Lung (tissue), 12 donors: ENCODE measurements around the gene FHL1. TPM values are rescaled to one million over a fixed set of nuclear protein-coding genes. Genes with fewer than 3 reads are reported as not detected.

Experiments
- ATAC-seq: fragments of 200-7000 bp; cut with Tn5 transposase; one replicate; pipeline ENCODE4 v1.9.1; 2020; ENCODE audit warnings: moderate number of reproducible peaks; ENCODE audit not compliant: insufficient read depth, low FRiP score
- DNase-seq, 3 donors: peaks; one replicate each; pipeline ENCODE4 v3.0.0-alpha.2; 2013 to 2017
- H3K27ac ChIP-seq, 2 donors: one replicate each; pipeline ENCODE4 v1.5.1; 2013; ENCODE audit warnings: mild to moderate bottlenecking in 2 of 2, moderate library complexity in 2 of 2, control low read depth in 1 of 2, inconsistent platforms in 1 of 2, low read depth in 1 of 2, low read length in 1 of 2
- H3K27me3 ChIP-seq, 3 donors: one replicate each; pipeline ENCODE4 v1.5.1; 2013; ENCODE audit warnings: low read length in 2 of 3; ENCODE audit not compliant: control insufficient read depth in 3 of 3, insufficient read depth in 3 of 3
- H3K36me3 ChIP-seq, 4 donors: one replicate each; pipeline ENCODE4 v1.5.1; 2013; ENCODE audit warnings: low read length in 4 of 4, mild to moderate bottlenecking in 1 of 4, moderate library complexity in 1 of 4; ENCODE audit not compliant: control insufficient read depth in 4 of 4, insufficient read depth in 4 of 4
- H3K4me1 ChIP-seq, 5 donors: one replicate each; pipeline ENCODE4 v1.5.1; 2013; ENCODE audit warnings: low read length in 5 of 5, mild to moderate bottlenecking in 2 of 5, moderate library complexity in 1 of 5; ENCODE audit not compliant: control insufficient read depth in 5 of 5, insufficient read depth in 5 of 5
- H3K4me3 ChIP-seq: one replicate; pipeline ENCODE4 v1.5.1; 2013; ENCODE audit warnings: mild to moderate bottlenecking, control low read depth, moderate library complexity
- H3K9ac ChIP-seq, 2 donors: one replicate each; pipeline ENCODE4 v1.5.1; 2013; ENCODE audit warnings: low read length in 2 of 2, control low read depth in 1 of 2; ENCODE audit not compliant: insufficient read depth in 1 of 2
- H3K9me3 ChIP-seq, 4 donors: one replicate each; pipeline ENCODE4 v1.5.1; 2013; ENCODE audit warnings: low read length in 3 of 4, mild to moderate bottlenecking in 1 of 4, moderate library complexity in 1 of 4; ENCODE audit not compliant: control insufficient read depth in 4 of 4, insufficient read depth in 3 of 4
- WGBS, 2 donors: extraction: QIAGEN DNeasy Blood & Tissue Kit; methylation state at CpG; one replicate each; pipeline ENCODE4 v1.1.7; 2013; 5-methylcytosine and 5-hydroxymethylcytosine counted together
- polyA plus RNA-seq, 2 donors: library from polyadenylated mRNA; stranded (reverse); fragments of 200-250 nt; gene quantifications; one replicate each; pipeline ENCODE4 v1.2.1, GENCODE V29; 2013
- total RNA-seq, 2 donors: library from RNA; depleted of rRNA in 1 of 2; stranded (reverse); fragments of >200 nt in 1 of 2; gene quantifications; one replicate each; pipeline ENCODE4 v1.2.1, GENCODE V29; 2014 to 2021
- TF ChIP-seq, protein P1 (sequence below): IDR thresholded peaks from 2 replicates; pipeline ENCODE4 v1.5.1; 2012; ENCODE audit warnings: mild to moderate bottlenecking; ENCODE audit errors: control extremely low read depth, extremely low read depth
- donor health status: control.
- donor health status: control.
- donor health status: Bipolar disorder and iron deficiency.
- donor health status: healthy.
- donor health status: DM: yes; HTN: yes; CAD: no.

FHL1 gene
- total and polyA plus RNA-seq, 4 donors: 49.6 to 313 (median 150) TPM

DNA sequence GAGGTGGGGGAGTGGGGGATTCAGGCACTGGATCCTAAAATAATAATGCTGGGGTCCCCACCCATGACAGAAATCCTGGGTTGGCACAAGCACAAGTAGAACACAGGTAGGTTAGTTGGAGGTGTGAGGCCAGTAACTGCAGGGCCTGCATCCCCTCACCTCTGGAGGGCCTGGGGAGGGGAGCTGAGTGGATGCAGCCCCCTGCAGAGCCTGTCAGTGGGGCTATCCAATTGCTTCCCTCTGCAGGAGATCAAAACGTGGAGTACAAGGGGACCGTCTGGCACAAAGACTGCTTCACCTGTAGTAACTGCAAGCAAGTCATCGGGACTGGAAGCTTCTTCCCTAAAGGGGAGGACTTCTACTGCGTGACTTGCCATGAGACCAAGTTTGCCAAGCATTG, 60.2 kb downstream of the FHL1 start:
- ATAC-seq (no peak), DNase-seq (no peak)
- H3K4me1 ChIP-seq: peaks cover 0 to 4% (median 3%) of the 10 kb centered on the region in 5 donors
- TF ChIP-seq, protein P1, sequence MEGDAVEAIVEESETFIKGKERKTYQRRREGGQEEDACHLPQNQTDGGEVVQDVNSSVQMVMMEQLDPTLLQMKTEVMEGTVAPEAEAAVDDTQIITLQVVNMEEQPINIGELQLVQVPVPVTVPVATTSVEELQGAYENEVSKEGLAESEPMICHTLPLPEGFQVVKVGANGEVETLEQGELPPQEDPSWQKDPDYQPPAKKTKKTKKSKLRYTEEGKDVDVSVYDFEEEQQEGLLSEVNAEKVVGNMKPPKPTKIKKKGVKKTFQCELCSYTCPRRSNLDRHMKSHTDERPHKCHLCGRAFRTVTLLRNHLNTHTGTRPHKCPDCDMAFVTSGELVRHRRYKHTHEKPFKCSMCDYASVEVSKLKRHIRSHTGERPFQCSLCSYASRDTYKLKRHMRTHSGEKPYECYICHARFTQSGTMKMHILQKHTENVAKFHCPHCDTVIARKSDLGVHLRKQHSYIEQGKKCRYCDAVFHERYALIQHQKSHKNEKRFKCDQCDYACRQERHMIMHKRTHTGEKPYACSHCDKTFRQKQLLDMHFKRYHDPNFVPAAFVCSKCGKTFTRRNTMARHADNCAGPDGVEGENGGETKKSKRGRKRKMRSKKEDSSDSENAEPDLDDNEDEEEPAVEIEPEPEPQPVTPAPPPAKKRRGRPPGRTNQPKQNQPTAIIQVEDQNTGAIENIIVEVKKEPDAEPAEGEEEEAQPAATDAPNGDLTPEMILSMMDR: no peak
- H3K27me3 ChIP-seq: peaks cover 0 to 8% (median 3%) of the 10 kb centered on the region in 3 donors
- WGBS, 2 donors: 70 to 93% methylated on average over 4 of the region's 4 CpGs
- H3K27ac ChIP-seq: no peak overlapping the region
- H3K36me3 ChIP-seq: peaks cover 0 to 14% (median 2%) of the 10 kb centered on the region in 4 donors
- H3K4me3 ChIP-seq: no peak overlapping the region
- H3K9ac ChIP-seq: no peak overlapping the region
- H3K9me3 ChIP-seq: peaks cover 0 to 5% (median 0%) of the 10 kb centered on the region in 4 donors

DNA sequence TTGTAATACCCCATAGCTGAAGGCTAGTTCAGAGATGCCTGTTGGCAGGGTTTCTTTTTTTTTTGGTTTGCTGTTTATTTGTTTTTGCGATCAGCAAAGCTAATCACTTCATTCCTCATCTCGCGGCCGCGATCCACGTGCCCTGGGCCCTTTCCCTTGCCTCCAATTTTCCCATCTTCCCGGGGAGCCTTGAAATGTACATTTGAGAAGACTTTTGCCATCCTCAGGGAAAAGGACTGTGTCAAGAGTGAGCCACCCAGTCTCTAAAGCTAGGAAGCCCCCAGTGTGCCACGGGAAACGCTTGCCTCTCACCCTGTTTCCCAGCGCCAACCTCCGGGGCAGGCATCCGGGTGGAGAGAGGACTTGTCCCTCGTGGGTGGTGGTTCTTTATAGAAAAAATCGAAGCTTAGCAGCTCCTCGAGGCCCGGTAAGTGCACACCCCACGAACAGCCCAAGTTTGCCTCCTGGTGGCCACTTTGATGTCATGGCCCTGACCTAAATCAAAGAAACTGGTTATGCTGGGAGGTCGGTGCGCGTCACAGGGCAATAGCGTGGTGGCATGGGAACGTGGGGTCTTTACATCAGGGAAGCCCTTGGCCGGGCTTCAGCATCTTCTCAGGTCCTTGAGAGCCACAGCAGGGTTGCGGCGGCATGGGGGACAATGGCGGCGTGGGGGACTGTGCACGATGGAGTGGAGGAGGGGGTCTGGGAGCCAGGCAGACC, 61.8 kb downstream of the FHL1 start:
- Histone ChIP-seq H3K9me3 (peaks cover 0 to 5% (median 0%) of the 10 kb centered on the region in 4 donors), H3K27ac (peak overlapping the region in 1 of 2 donors; percentile 26), H3K27me3 (peaks cover 0 to 8% (median 3%) of the 10 kb centered on the region in 3 donors), H3K36me3 (peaks cover 0 to 14% (median 2%) of the 10 kb centered on the region in 4 donors), H3K4me3 (no peak overlapping the region), H3K4me1 (peaks cover 0 to 4% (median 1%) of the 10 kb centered on the region in 5 donors), H3K9ac (no peak overlapping the region)
- WGBS, 2 donors: 50 to 51% methylated on average over 28 of the region's 28 CpGs
- DNase-seq: peak; percentile 47 to 60 (median 47)
- TF ChIP-seq, protein P1: peak; percentile 16
- no peak for ATAC-seq

DNA sequence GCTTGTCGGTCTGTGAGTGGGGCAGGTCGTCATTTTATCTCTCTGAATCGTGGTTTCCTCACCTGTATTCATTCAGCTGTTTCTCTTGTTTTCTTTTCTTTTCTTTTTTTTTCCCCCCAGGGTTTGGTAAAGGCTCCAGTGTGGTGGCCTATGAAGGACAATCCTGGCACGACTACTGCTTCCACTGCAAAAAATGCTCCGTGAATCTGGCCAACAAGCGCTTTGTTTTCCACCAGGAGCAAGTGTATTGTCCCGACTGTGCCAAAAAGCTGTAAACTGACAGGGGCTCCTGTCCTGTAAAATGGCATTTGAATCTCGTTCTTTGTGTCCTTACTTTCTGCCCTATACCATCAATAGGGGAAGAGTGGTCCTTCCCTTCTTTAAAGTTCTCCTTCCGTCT, 62.4 kb downstream of the FHL1 start:
- Histone ChIP-seq H3K9ac (no peak overlapping the region), H3K4me3 (no peak overlapping the region), H3K36me3 (peaks cover 0 to 14% (median 2%) of the 10 kb centered on the region in 4 donors), H3K4me1 (peaks cover 0 to 4% (median 1%) of the 10 kb centered on the region in 5 donors), H3K27ac (peak overlapping the region in 1 of 2 donors; percentile 26), H3K27me3 (peaks cover 0 to 5% (median 3%) of the 10 kb centered on the region in 3 donors), H3K9me3 (peaks cover 0 to 5% (median 0%) of the 10 kb centered on the region in 4 donors)
- TF ChIP-seq, protein P1: no peak
- DNase-seq (no peak), ATAC-seq (no peak)
- WGBS, 2 donors: 56 to 68% methylated on average over 9 of the region's 9 CpGs
